ENCODE results near the gene DNAH17. TPM values are rescaled to one million over a fixed set of nuclear protein-coding genes. Genes with fewer than 3 reads are reported as not detected.

DNAH17 gene
- total and polyA plus RNA-seq, 2 donors (not counting 1 experiment from before 2014, with no cell fraction given) = 0.01 to 0.12 TPM

DNA sequence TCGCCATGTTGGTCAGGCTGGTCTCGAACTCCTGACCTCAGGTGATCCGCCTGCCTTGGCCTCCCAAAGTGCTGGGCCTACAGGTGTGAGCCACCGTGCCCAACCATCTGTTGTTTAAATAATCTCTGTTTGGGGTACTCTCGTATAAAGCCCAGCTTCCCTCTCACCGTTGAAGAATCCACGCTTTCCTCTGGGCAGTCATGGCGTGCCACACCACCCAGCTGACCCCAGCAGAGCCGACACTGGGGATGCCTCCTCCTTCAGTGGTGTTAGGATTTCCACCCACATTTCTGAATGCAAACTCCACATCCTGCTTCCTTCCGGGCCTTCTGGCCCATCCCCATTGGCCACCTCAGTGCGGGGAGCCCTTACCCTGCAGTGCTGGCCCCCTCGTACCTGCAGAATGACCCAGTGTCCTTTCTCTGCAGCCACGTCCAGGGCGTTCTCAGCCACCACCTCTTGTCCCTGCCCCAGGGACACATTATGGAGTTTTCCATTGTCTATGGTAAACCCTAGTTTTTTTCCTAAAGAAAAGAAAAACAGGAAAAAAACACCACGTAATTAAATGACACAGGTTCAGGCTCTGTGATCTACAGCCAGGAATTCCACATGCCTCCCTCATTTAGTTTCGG, 138.4 kb downstream of the DNAH17 start:
- H3K4me1 Mint-ChIP-seq = peaks cover 2% of the 10 kb centered on the region

DNA sequence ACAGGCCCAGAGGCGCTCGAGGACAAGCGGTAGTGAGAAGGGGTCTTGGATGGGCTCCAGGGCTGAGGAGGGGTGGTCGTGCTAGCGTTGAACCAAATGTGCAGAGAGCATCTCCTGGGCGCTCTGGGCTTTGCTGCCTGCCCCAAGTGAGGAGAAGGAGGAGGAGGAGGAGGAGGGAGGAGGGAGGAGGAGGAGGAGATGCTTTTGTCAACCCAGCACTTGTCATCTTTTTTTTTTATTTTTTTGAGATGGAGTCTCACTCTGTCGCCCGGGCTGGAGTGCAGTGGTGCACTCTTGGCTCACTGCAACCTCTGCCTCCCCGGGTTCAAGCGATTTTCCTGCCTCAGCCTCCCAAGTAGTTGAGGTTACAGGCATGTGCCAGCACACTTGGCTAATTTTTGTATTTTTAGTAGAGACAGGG, 138.9 kb downstream of the DNAH17 start:
- POLR2A ChIA-PET = no interaction called here
- H3K4me1 Mint-ChIP-seq = peaks cover 2% of the 10 kb centered on the region
- WGBS (ENCODE audit: insufficient coverage) = 95% methylated on average over 4 of the region's 10 CpGs
- Histone ChIP-seq H2AFZ (ENCODE audit: insufficient read depth, low read depth, low read length, poor library complexity, severe bottlenecking) (no peak overlapping the region), H3K4me3 (ENCODE audit: control extremely low read depth in 1 of 5, extremely low read depth in 1 of 5, insufficient read depth in 1 of 5, low read depth in 2 of 5, low read length in 4 of 5) (no peak overlapping the region), H3K4me1 (ENCODE audit: control insufficient read depth in 2 of 2, insufficient read depth in 2 of 2, low read length in 2 of 2) (no peaks in the 10 kb centered on the region), H3K36me3 (replicated peaks in 1 of 2; ENCODE audit: control extremely low read depth in 1 of 2, control insufficient read depth in 1 of 2, extremely low read depth in 1 of 2, insufficient read depth in 2 of 2, low read length in 1 of 2) (no peaks in the 10 kb centered on the region), H3K9ac (ENCODE audit: low read length) (no peak overlapping the region), H3K4me2 (replicated peaks; ENCODE audit: low read depth, low read length, poor library complexity, severe bottlenecking) (no peak overlapping the region), H4K20me1 (ENCODE audit: control insufficient read depth, insufficient read depth, low read length, poor library complexity, severe bottlenecking) (no peaks in the 10 kb centered on the region), H3K27ac (ENCODE audit: low read length in 2 of 2) (no peak overlapping the region), H3K9me3 (ENCODE audit: control extremely low read depth in 1 of 3, control insufficient read depth in 2 of 3, insufficient read depth in 1 of 3, low read length in 2 of 3) (peaks cover 0 to 9% (median 0%) of the 10 kb centered on the region in 3 donors), H3K79me2 (ENCODE audit: control insufficient read depth, insufficient read depth, low read length) (no peaks in the 10 kb centered on the region), H3K27me3 (replicated peaks in 1 of 4; ENCODE audit: control extremely low read depth in 1 of 4, control insufficient read depth in 3 of 4, insufficient read depth in 4 of 4, low read length in 3 of 4) (peaks cover 0 to 6% (median 0%) of the 10 kb centered on the region in 4 experiments)
- H3K27ac Mint-ChIP-seq = no peak overlapping the region
- H3K27me3 Mint-ChIP-seq = peaks cover 8% of the 10 kb centered on the region
- CTCF ChIA-PET = no interaction called here
- TF ChIP-seq EZH2 (IDR thresholded peaks at IDR 0.05; ENCODE audit: borderline replicate concordance, insufficient read depth, low read depth, low read length, poor library complexity, severe bottlenecking) = no peak
- TF ChIP-seq, protein P1, sequence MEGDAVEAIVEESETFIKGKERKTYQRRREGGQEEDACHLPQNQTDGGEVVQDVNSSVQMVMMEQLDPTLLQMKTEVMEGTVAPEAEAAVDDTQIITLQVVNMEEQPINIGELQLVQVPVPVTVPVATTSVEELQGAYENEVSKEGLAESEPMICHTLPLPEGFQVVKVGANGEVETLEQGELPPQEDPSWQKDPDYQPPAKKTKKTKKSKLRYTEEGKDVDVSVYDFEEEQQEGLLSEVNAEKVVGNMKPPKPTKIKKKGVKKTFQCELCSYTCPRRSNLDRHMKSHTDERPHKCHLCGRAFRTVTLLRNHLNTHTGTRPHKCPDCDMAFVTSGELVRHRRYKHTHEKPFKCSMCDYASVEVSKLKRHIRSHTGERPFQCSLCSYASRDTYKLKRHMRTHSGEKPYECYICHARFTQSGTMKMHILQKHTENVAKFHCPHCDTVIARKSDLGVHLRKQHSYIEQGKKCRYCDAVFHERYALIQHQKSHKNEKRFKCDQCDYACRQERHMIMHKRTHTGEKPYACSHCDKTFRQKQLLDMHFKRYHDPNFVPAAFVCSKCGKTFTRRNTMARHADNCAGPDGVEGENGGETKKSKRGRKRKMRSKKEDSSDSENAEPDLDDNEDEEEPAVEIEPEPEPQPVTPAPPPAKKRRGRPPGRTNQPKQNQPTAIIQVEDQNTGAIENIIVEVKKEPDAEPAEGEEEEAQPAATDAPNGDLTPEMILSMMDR (IDR thresholded peaks at IDR 0.05) = no peak
- no peak overlapping the region for H3K4me3 Mint-ChIP-seq
- ATAC-seq (ENCODE audit: low read depth) (no peak), DNase-seq (no peak)
- intact Hi-C loops (cut with micrococcal nuclease) = no loop called here
- H3K9me3 Mint-ChIP-seq (ENCODE audit: insufficient read depth) = no peaks in the 10 kb centered on the region

More for the DNA sequence above, 138.4 kb downstream of the DNAH17 start:
- Mint-ChIP-seq H3K4me3 (no peak overlapping the region), H3K9me3 (ENCODE audit: insufficient read depth) (no peaks in the 10 kb centered on the region), H3K27ac (no peak overlapping the region), H3K27me3 (peaks cover 8% of the 10 kb centered on the region)
- H3K27me3 ChIP-seq (replicated peaks in 1 of 4; ENCODE audit: control extremely low read depth in 1 of 4, control insufficient read depth in 3 of 4, insufficient read depth in 4 of 4, low read length in 3 of 4) = peaks cover 0 to 6% (median 0%) of the 10 kb centered on the region in 4 experiments
- no peak overlapping the region for H3K4me3 ChIP-seq (ENCODE audit: control extremely low read depth in 1 of 5, extremely low read depth in 1 of 5, insufficient read depth in 1 of 5, low read depth in 2 of 5, low read length in 4 of 5)
- TF ChIP-seq, protein P1 (IDR thresholded peaks at IDR 0.05) = no peak
- TF ChIP-seq EZH2 (IDR thresholded peaks at IDR 0.05; ENCODE audit: borderline replicate concordance, insufficient read depth, low read depth, low read length, poor library complexity, severe bottlenecking) = no peak
- intact Hi-C loops (cut with micrococcal nuclease) = no loop called here
- DNase-seq = no peak
- H3K27ac ChIP-seq (ENCODE audit: low read length in 2 of 2) = no peak overlapping the region
- H3K79me2 ChIP-seq (ENCODE audit: control insufficient read depth, insufficient read depth, low read length) = no peaks in the 10 kb centered on the region
- no peak overlapping the region for H3K4me2 ChIP-seq (replicated peaks; ENCODE audit: low read depth, low read length, poor library complexity, severe bottlenecking)
- CTCF ChIA-PET = no interaction called here
- H3K4me1 ChIP-seq (ENCODE audit: control insufficient read depth in 2 of 2, insufficient read depth in 2 of 2, low read length in 2 of 2) = no peaks in the 10 kb centered on the region
- no peak for ATAC-seq (ENCODE audit: low read depth)
- WGBS (ENCODE audit: insufficient coverage) = 93% methylated on average over 15 of the region's 16 CpGs
- peaks cover 0 to 9% (median 0%) of the 10 kb centered on the region in 3 donors for H3K9me3 ChIP-seq (ENCODE audit: control extremely low read depth in 1 of 3, control insufficient read depth in 2 of 3, insufficient read depth in 1 of 3, low read length in 2 of 3)
- no peak overlapping the region for H3K9ac ChIP-seq (ENCODE audit: low read length)
- no peaks in the 10 kb centered on the region for H3K36me3 ChIP-seq (replicated peaks in 1 of 2; ENCODE audit: control extremely low read depth in 1 of 2, control insufficient read depth in 1 of 2, extremely low read depth in 1 of 2, insufficient read depth in 2 of 2, low read length in 1 of 2)
- H2AFZ ChIP-seq (ENCODE audit: insufficient read depth, low read depth, low read length, poor library complexity, severe bottlenecking) = no peak overlapping the region
- POLR2A ChIA-PET = no interaction called here
- no peaks in the 10 kb centered on the region for H4K20me1 ChIP-seq (ENCODE audit: control insufficient read depth, insufficient read depth, low read length, poor library complexity, severe bottlenecking)
